GM12878 (cell line): Measurements from ENCODE around the gene HAND1. TPM values are rescaled to one million over a fixed set of nuclear protein-coding genes. Genes with fewer than 3 reads are reported as not detected.

Experiments used
- ATAC-seq: fragments of 200-7000 bp; cut with Tn5 transposase; 3 replicates; pipeline ENCODE4 v1.9.1; 2020; ENCODE audit warnings: mild to moderate bottlenecking, moderate library complexity
- BruUV-seq: library from RNA; stranded (reverse); fragments of 400-500 nt; replicated peaks from 2 replicates; lab custom pipeline; 2021; lab: Mats Ljungman, UMichigan
- CTCF ChIA-PET: fragments of 300-600 bp; sonication (Branson Sonifier 250); formaldehyde crosslinking; extraction: SDS; loops from one replicate; lab custom pipeline; 2021; ENCODE audit warnings: inconsistent platforms; lab: Yijun Ruan, JAX
- POLR2A ChIA-PET: fragments of 350-600 bp; formaldehyde crosslinking; extraction: SDS; loops from one replicate; lab custom pipeline; 2021; ENCODE audit warnings: inconsistent platforms; lab: Charles Lee
- RAD21 ChIA-PET: fragments of 300-600 bp; sonication (Branson Sonifier 250); formaldehyde crosslinking; loops from one replicate; lab custom pipeline; 2023; ENCODE audit warnings: antibody characterized with exemption; ENCODE audit not compliant: unreplicated experiment; lab: Charles Lee
- SMC1A ChIA-PET: fragments of 300-600 bp; sonication (Branson Sonifier 250); formaldehyde crosslinking; loops from one replicate; lab custom pipeline; 2023; ENCODE audit not compliant: unreplicated experiment, uncharacterized antibody; lab: Charles Lee
- DNase-seq: peaks from one replicate; pipeline ENCODE4 v3.0.0-alpha.2; 2011; ENCODE audit warnings: low read depth, low spot score
- FAIRE-seq: peaks from 3 replicates; lab custom pipeline; 2011; peaks lifted over from hg19 to GRCh38; lab: Jason Lieb, UNC
- H2AFZ ChIP-seq: 2 replicates; pipeline ENCODE4 v1.6.0; 2011; ENCODE audit warnings: low read depth, low read length, control low read depth; ENCODE audit not compliant: control insufficient read depth
- H3K27ac ChIP-seq: 2 replicates; pipeline ENCODE4 v1.5.1; 2011; ENCODE audit warnings: control low read depth; ENCODE audit not compliant: control insufficient read depth, insufficient read depth
- H3K27me3 ChIP-seq, 2 experiments: replicated peaks in 1 of 2; 2 replicates each; pipeline versions ENCODE4 v1.6.0 to v1.6.1; 2011; ENCODE audit warnings: low read length in 1 of 2; ENCODE audit not compliant: control insufficient read depth in 2 of 2, insufficient read depth in 2 of 2
- H3K36me3 ChIP-seq, 2 experiments: 2 replicates each; pipeline ENCODE4 v1.5.1; 2011; ENCODE audit warnings: low read length in 1 of 2; ENCODE audit not compliant: control insufficient read depth in 2 of 2, insufficient read depth in 2 of 2
- H3K4me1 ChIP-seq: 2 replicates; pipeline ENCODE4 v1.6.1; 2011; ENCODE audit warnings: mild to moderate bottlenecking, low read length, moderate library complexity, mixed read lengths; ENCODE audit not compliant: control insufficient read depth, insufficient read depth
- H3K4me2 ChIP-seq: 2 replicates; pipeline ENCODE4 v1.6.0; 2011; ENCODE audit warnings: control low read depth; ENCODE audit not compliant: control insufficient read depth, insufficient read depth
- H3K4me3 ChIP-seq: fragments of 200-600 bp; sonication (generic); 2 replicates; pipeline ENCODE4 v1.5.1; 2016
- H3K79me2 ChIP-seq: 2 replicates; pipeline ENCODE4 v1.6.0; 2011; ENCODE audit warnings: low read length; ENCODE audit not compliant: control insufficient read depth, insufficient read depth
- H3K9ac ChIP-seq: 2 replicates; pipeline ENCODE4 v1.8.0; 2011; ENCODE audit warnings: low read length, control low read depth, mixed read lengths; ENCODE audit not compliant: control insufficient read depth, insufficient read depth
- H3K9me3 ChIP-seq: replicated peaks from 3 replicates; pipeline ENCODE4 v1.5.1; 2011; ENCODE audit warnings: mild to moderate bottlenecking, low read length; ENCODE audit not compliant: control insufficient read depth, insufficient read depth
- H4K20me1 ChIP-seq: 2 replicates; pipeline ENCODE4 v1.6.0; 2011; ENCODE audit not compliant: control insufficient read depth, insufficient read depth
- ATF7 ChIP-seq: fragments of 450-650 bp; IDR thresholded peaks from 2 replicates; pipeline ENCODE4 v1.6.1; 2016; ENCODE audit warnings: low read depth, mild to moderate bottlenecking
- BCL3 ChIP-seq: IDR thresholded peaks from 2 replicates; pipeline ENCODE4 v1.6.1; 2011; ENCODE audit warnings: borderline replicate concordance, low read depth, mild to moderate bottlenecking, moderate library complexity, low read length; ENCODE audit not compliant: insufficient read depth, poor library complexity, severe bottlenecking
- BMI1 ChIP-seq: fragments of 450-650 bp; IDR thresholded peaks from 2 replicates; pipeline ENCODE4 v1.6.1; 2016; ENCODE audit warnings: mild to moderate bottlenecking, moderate library complexity, borderline replicate concordance
- CHD1 ChIP-seq: IDR thresholded peaks from 2 replicates; pipeline ENCODE4 v1.6.1; 2012; ENCODE audit warnings: low read depth, low read length, improper control_type of control experiment
- EZH2 ChIP-seq: IDR thresholded peaks from 2 replicates; pipeline ENCODE4 v1.6.1; 2012; ENCODE audit warnings: low read depth, mild to moderate bottlenecking, control low read depth, inconsistent platforms, low read length, borderline replicate concordance; ENCODE audit not compliant: control insufficient read depth
- IRF3 ChIP-seq: fragments of 450-650 bp; IDR thresholded peaks from 2 replicates; pipeline ENCODE4 v1.6.1; 2014; ENCODE audit warnings: mild to moderate bottlenecking
- KAT2A ChIP-seq: conservative IDR thresholded peaks from 2 replicates; pipeline ENCODE4 v1.6.1; 2011; ENCODE audit warnings: low read depth, low read length; ENCODE audit not compliant: control insufficient read depth
- SMARCA5 ChIP-seq: fragments of 450-650 bp; IDR thresholded peaks from 2 replicates; pipeline ENCODE4 v1.6.1; 2017; ENCODE audit warnings: mild to moderate bottlenecking
- SRF ChIP-seq, 2 experiments: IDR thresholded peaks; 2 replicates each; pipeline ENCODE4 v1.6.1; 2011; ENCODE audit warnings: low read depth in 2 of 2, low read length in 2 of 2, mild to moderate bottlenecking in 1 of 2, moderate library complexity in 1 of 2
- SUZ12 ChIP-seq: fragments of 200-600 bp; sonication (generic); IDR thresholded peaks from one replicate; pipeline ENCODE4 v1.6.1; 2018; ENCODE audit warnings: antibody characterized with exemption, mild to moderate bottlenecking; ENCODE audit not compliant: unreplicated experiment
- WGBS: methylation state at CpG from one replicate; pipeline ENCODE4 v1.1.6; 2016; ENCODE audit warnings: low lambda C conversion rate; ENCODE audit not compliant: insufficient replicate concordance, insufficient coverage; ENCODE audit errors: missing lambda C conversion rate; 5-methylcytosine and 5-hydroxymethylcytosine counted together
- in situ Hi-C: fragments of 300-500 bp; cut with MboI; formaldehyde crosslinking; loops from 9 replicates; pipeline ENCODE4 v1.14.3; 2018; ENCODE audit warnings: mixed read lengths
- intact Hi-C: fragments of 100-400 bp; cut with micrococcal nuclease; formaldehyde crosslinking; loops from one replicate; pipeline ENCODE4 v1.14.2; 2022; ENCODE audit not compliant: unreplicated experiment
- polyA plus RNA-seq, 11 experiments: library from polyadenylated mRNA; depleted of rRNA in 4 of 11; unstranded in 6 of 11; stranded (reverse) in 5 of 11; fragments of >200 nt; fragmentation: Nextera tagmentation in 4 of 11; fragmentation: Illumina TruSeq in 1 of 11; extraction: Ambion mirVana in 4 of 11; extraction: Trizol in 1 of 11; gene quantifications; 1 replicate in 1 of 11; 2 replicates in 10 of 11; pipeline versions ENCODE4 v1.2.1 to v1.2.3, GENCODE V29; 2011 to 2016; ENCODE audit warnings: inconsistent platforms in 2 of 11, missing spikeins in 2 of 11, low read depth in 1 of 11
- total RNA-seq, 4 experiments: library from RNA; depleted of rRNA in 3 of 4; stranded (reverse); fragments of >200 nt in 3 of 4; fragmentation: Illumina TruSeq in 1 of 4; extraction: Trizol in 1 of 4; gene quantifications; 2 replicates each; pipeline versions ENCODE4 v1.2.1 to v1.2.3, GENCODE V29; 2013 to 2021

HAND1 gene
- total and polyA plus RNA-seq, 10 of the 15 experiments (the other 5 are each of a cell fraction or from before 2014, with no cell fraction given), result 0.06 to 0.41 (median 0.27) TPM; not detected in 4

- no peaks in the 10 kb centered on the region for H4K20me1 ChIP-seq
- no peaks in the 10 kb centered on the region for H3K36me3 ChIP-seq
- H3K27me3 ChIP-seq, result peaks cover 27 to 41% of the 10 kb centered on the region in 2 experiments
- peaks cover 10% of the 10 kb centered on the region for H3K4me1 ChIP-seq
- ChIA-PET SMC1A (interaction anchor here (1.0 kb wide), 1 partner anchor 96 kb away, joined by 3 read pairs; no protein-coding TSS in a partner anchor), CTCF (interaction anchor here (1.2 to 1.4 kb wide), 4 partner anchors 10 to 102 kb away, joined by 3 to 6 read pairs (median 4); no protein-coding TSS in a partner anchor), POLR2A (no interaction called here), RAD21 (no interaction called here)
- no peak overlapping the region for H2AFZ ChIP-seq
- H3K79me2 ChIP-seq, result no peaks in the 10 kb centered on the region
- intact Hi-C loops, result no loop called here
- no peak for TF ChIP-seq BMI1
- 0 out of 2 replicates have a peak, but pooled peaks have one; percentile 22 for TF ChIP-seq EZH2
- in situ Hi-C loops, result no loop called here
- DNase-seq, result no peak
- 44% methylated on average over 40 of the region's 40 CpGs for WGBS
- no peaks in the 10 kb centered on the region; the same call in 2 of the 3 replicates for H3K9me3 ChIP-seq
- BruUV-seq, result no TSS peak
- no peak for ATAC-seq
- H3K4me3 ChIP-seq, result no peak overlapping the region
- H3K4me2 ChIP-seq, result no peak overlapping the region
- FAIRE-seq, result no peak
- no peak overlapping the region for H3K9ac ChIP-seq
- H3K27ac ChIP-seq, result no peak overlapping the region
Observed at GRCh38 chr5:154473581-154474283, 4.3 kb downstream of the HAND1 start.

- no peak overlapping the region for H2AFZ ChIP-seq
- H3K4me2 ChIP-seq, result no peak overlapping the region
- in situ Hi-C loops, result no loop called here
- TF ChIP-seq IRF3 (no peak), SUZ12 (no peak), ATF7 (no peak), BCL3 (no peak), SMARCA5 (no peak), BMI1 (no peak), KAT2A (no peak), SRF (IDR thresholded peaks at IDR 0.05; ENCODE audit: low read depth in 2 of 2, low read length in 2 of 2) (no peak), CHD1 (no peak)
- intact Hi-C loops, result no loop called here
- SMC1A ChIA-PET, result interaction anchor here (1.0 kb wide), 2 partner anchors 19 to 97 kb away, joined by 3 read pairs; no protein-coding TSS in a partner anchor
- 39% methylated on average over 35 of the region's 35 CpGs for WGBS
- peaks cover 24 to 36% of the 10 kb centered on the region in 2 experiments for H3K27me3 ChIP-seq
- peaks cover 12% of the 10 kb centered on the region for H3K4me1 ChIP-seq
- H3K27ac ChIP-seq, result no peak overlapping the region
- H3K9me3 ChIP-seq, result no peaks in the 10 kb centered on the region; the same call in 2 of the 3 replicates
- H3K9ac ChIP-seq, result no peak overlapping the region
- no TSS peak for BruUV-seq
- RAD21 ChIA-PET, result no interaction called here
- CTCF ChIA-PET, result interaction anchor here (1.3 to 1.4 kb wide), 3 partner anchors 11 to 102 kb away, joined by 3 to 6 read pairs (median 3); no protein-coding TSS in a partner anchor
- no peak for ATAC-seq
- no peak overlapping the region for H3K4me3 ChIP-seq
- POLR2A ChIA-PET, result no interaction called here
- no peaks in the 10 kb centered on the region for H3K79me2 ChIP-seq
- no peaks in the 10 kb centered on the region for H3K36me3 ChIP-seq
- FAIRE-seq, result no peak
- DNase-seq, result no peak
- no peaks in the 10 kb centered on the region for H4K20me1 ChIP-seq
Observed at GRCh38 chr5:154472871-154473580, 5.0 kb downstream of the HAND1 start.
